ENCODE results near the gene NOX5.
"Not testable (repeated sequence)": the region's sequence is repeated elsewhere in the genome, so short reads cannot be mapped to it uniquely, and the experiment has no call there.

NOX5 gene

GRCh38 chr15:69055251-69055650 is 40.8 kb downstream of the NOX5 start:
- no peak for DNase-seq (ENCODE audit: low read depth in 2 of 2, low spot score in 1 of 2)

GRCh38 chr15:69056365-69056764 is 41.9 kb downstream of the NOX5 start:
- no peak for DNase-seq (ENCODE audit: low read depth in 2 of 2, low spot score in 1 of 2)

GRCh38 chr15:69058830-69059556 is 44.5 kb downstream of the NOX5 start:
- peak; percentile 29 to 50 for DNase-seq (ENCODE audit: low read depth in 2 of 2, low spot score in 1 of 2)

- no peak for DNase-seq (ENCODE audit: low read depth in 2 of 2, low spot score in 1 of 2)
Observed at GRCh38 chr15:69059557-69059943, 45.1 kb downstream of the NOX5 start.

- no peak for DNase-seq (ENCODE audit: low read depth in 2 of 2, low spot score in 1 of 2)
Observed at GRCh38 chr15:69060041-69060481, 45.6 kb downstream of the NOX5 start.

GRCh38 chr15:69060744-69061143 is 46.2 kb downstream of the NOX5 start:
- no peak for DNase-seq (ENCODE audit: low read depth in 2 of 2, low spot score in 1 of 2)

- no peak for DNase-seq (ENCODE audit: low read depth in 2 of 2, low spot score in 1 of 2)
Observed at GRCh38 chr15:69061414-69061842, 46.9 kb downstream of the NOX5 start.

GRCh38 chr15:69064649-69065048 is 50.2 kb downstream of the NOX5 start:
- DNase-seq (ENCODE audit: low read depth in 2 of 2, low spot score in 1 of 2): no peak

- no peak for DNase-seq (ENCODE audit: low read depth in 2 of 2, low spot score in 1 of 2)
Observed at GRCh38 chr15:69066007-69066995, 51.8 kb downstream of the NOX5 start.

- no peak for DNase-seq (ENCODE audit: low read depth in 2 of 2, low spot score in 1 of 2)
Observed at GRCh38 chr15:69067296-69067695, 52.8 kb downstream of the NOX5 start.

- DNase-seq (ENCODE audit: low read depth in 2 of 2, low spot score in 1 of 2): no peak
Observed at GRCh38 chr15:69068157-69068556, 53.7 kb downstream of the NOX5 start.

GRCh38 chr15:69069290-69069689 is 54.8 kb downstream of the NOX5 start:
- not testable (repeated sequence) for DNase-seq (ENCODE audit: low read depth in 2 of 2, low spot score in 1 of 2)

- DNase-seq (ENCODE audit: low read depth in 2 of 2, low spot score in 1 of 2): no peak
Observed at GRCh38 chr15:69069996-69070395, 55.5 kb downstream of the NOX5 start.

- DNase-seq (ENCODE audit: low read depth in 2 of 2, low spot score in 1 of 2): no peak
Observed at GRCh38 chr15:69070396-69070795, 55.9 kb downstream of the NOX5 start.

- no peak for DNase-seq (ENCODE audit: low read depth in 2 of 2, low spot score in 1 of 2)
Observed at GRCh38 chr15:69071260-69071659, 56.8 kb downstream of the NOX5 start.

GRCh38 chr15:69072906-69073305 is 58.4 kb downstream of the NOX5 start:
- DNase-seq (ENCODE audit: low read depth in 2 of 2, low spot score in 1 of 2): no peak

GRCh38 chr15:69074001-69074842 is 59.7 kb downstream of the NOX5 start:
- DNase-seq (ENCODE audit: low read depth in 2 of 2, low spot score in 1 of 2): no peak

GRCh38 chr15:69074843-69075224 is 60.3 kb downstream of the NOX5 start:
- no peak for DNase-seq (ENCODE audit: low read depth in 2 of 2, low spot score in 1 of 2)

- no peak for DNase-seq (ENCODE audit: low read depth in 2 of 2, low spot score in 1 of 2)
Observed at GRCh38 chr15:69075440-69075839, 60.9 kb downstream of the NOX5 start.

- no peak for DNase-seq (ENCODE audit: low read depth in 2 of 2, low spot score in 1 of 2)
Observed at GRCh38 chr15:69076756-69077155, 62.3 kb downstream of the NOX5 start.

- no peak for DNase-seq (ENCODE audit: low read depth in 2 of 2, low spot score in 1 of 2)
Observed at GRCh38 chr15:69078638-69079037, 64.1 kb downstream of the NOX5 start.

All from stimulated activated CD8-positive, alpha-beta memory T cell treated with anti-CD3 and anti-CD28 coated beads, Interleukin-4, amount 100 ng/mL, for 4 hours (primary cell).